Measurements from ENCODE around the gene INTU. TPM values are rescaled to one million over a fixed set of nuclear protein-coding genes. Genes with fewer than 3 reads are reported as not detected.

Gene INTU
- total RNA-seq, 2 experiments from 2014 or later: 0.12 to 0.52 TPM

DNA sequence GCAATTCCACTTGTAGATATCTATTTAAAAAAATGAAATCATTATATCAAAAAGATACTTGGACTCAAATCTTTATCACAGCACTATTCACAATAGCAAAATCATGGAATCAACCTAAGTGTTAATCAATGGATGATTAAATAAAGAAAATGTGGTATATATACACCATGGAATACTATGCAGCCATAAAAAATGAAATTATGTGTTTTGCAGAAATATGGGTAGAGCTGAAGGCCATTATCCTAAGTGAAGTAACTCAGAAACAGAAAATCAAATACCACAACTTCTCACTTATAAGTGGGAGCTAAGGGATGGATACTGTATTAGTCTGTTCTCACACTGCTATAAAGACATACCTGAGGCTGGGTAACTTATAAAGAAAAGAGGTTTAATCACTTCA is 14.3 kb upstream of the INTU start:
- no peak overlapping the region for H3K4me3 Mint-ChIP-seq
- intact Hi-C loops (cut with micrococcal nuclease): no loop called here
- peaks cover 4% of the 10 kb centered on the region for H3K9me3 Mint-ChIP-seq
- CTCF ChIA-PET: no interaction called here
- no peaks in the 10 kb centered on the region for H3K36me3 Mint-ChIP-seq (ENCODE audit: low read depth)
- H3K27me3 Mint-ChIP-seq (ENCODE audit: low read depth): peaks cover 31% of the 10 kb centered on the region
- H3K4me1 Mint-ChIP-seq (ENCODE audit: low read depth): peaks cover 2% of the 10 kb centered on the region
- no peak for DNase-seq
- no peak overlapping the region for H3K27ac Mint-ChIP-seq

DNA sequence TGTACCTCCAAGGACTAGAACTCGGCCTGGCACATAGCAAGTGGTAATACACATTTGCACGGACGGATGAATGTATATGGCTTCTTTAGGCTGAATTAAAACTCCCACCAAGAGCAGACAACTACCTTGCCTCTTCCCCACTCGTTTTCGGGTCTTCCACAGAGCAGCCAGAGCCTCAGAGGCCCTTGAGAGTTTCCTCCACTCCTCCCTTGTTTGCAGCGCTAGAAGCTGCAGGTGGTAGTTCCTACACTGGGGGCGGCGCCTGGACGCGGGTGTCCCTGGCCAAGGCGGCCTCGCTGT is 10.2 kb upstream of the INTU start:
- no peak for DNase-seq
- Mint-ChIP-seq H3K4me3 (no peak overlapping the region), H3K36me3 (ENCODE audit: low read depth) (no peaks in the 10 kb centered on the region), H3K9me3 (peaks cover 4% of the 10 kb centered on the region), H3K4me1 (ENCODE audit: low read depth) (peaks cover 8% of the 10 kb centered on the region), H3K27me3 (ENCODE audit: low read depth) (peaks cover 35% of the 10 kb centered on the region), H3K27ac (no peak overlapping the region)
- CTCF ChIA-PET: interaction anchor here (0.7 kb wide), 1 partner anchor 198 kb away, joined by 3 read pairs; no protein-coding TSS in a partner anchor
- intact Hi-C loops (cut with micrococcal nuclease): no loop called here

DNA sequence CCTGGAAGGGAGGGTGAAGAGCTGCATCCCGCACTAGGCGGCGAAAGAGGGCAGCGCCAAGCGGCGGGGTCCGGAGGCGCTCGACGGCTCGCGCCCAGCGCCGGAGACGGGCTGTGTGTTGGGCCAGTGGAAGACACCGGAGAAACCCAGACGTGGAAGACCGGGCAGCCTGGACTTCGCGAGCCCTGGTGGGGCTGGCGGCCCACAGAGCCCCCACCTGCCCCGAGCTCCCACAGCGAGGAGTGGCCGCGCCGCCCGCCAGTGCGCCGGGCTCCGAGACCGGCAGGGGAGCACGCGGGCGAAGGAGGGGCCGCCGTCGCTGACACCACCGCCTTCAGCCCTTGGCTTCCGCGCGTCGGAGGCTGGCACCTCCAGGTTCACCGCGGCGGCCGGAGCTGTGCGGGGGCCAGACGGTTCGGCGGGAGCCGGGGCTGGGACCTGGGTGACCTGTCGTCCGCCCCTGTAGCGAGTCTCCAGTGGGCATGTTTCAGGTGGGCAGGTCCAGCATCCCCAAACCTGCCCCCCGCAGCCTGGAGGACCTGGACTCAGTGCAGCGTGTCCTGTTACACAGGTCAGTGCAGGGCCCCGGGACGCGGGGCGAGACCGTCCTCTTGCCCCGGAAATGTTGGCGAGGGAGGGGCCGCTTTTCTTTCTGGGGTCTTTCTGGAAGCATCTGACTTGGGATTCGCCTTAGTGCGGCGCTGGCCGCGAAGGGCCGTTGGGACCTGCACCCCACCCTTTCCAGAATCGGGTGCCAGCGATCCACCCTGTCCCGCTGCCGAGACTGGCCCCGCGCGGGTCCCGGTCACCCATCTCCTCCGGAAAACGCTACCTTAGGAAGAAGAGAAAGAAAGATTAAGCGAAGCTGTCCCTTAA is 9.6 kb upstream of the INTU start:
- Mint-ChIP-seq H3K36me3 (ENCODE audit: low read depth) (no peaks in the 10 kb centered on the region), H3K27ac (no peak overlapping the region), H3K4me1 (ENCODE audit: low read depth) (peaks cover 8% of the 10 kb centered on the region), H3K9me3 (peaks cover 4% of the 10 kb centered on the region), H3K4me3 (peak overlapping the region; percentile 52), H3K27me3 (ENCODE audit: low read depth) (peaks cover 32% of the 10 kb centered on the region)
- intact Hi-C loops (cut with micrococcal nuclease): no loop called here
- CTCF ChIA-PET: interaction anchor here (0.7 kb wide), 1 partner anchor 197 kb away, joined by 3 read pairs; no protein-coding TSS in a partner anchor
- DNase-seq: no peak

DNA sequence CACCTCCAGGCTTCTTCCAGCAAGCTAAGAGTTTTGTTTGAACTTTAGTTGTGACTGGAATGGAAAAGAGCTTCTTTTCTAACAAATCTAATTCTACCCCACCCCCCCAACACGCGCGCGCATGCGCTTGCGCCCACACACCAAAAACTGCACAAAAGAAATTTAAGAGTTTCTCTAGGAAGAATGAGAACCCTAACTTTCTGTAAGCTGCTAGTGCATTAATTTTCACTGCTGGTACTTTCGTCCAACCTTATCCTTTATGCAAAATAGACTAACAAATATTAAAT is 9.0 kb upstream of the INTU start:
- Mint-ChIP-seq H3K4me3 (peak overlapping the region; percentile 52), H3K36me3 (ENCODE audit: low read depth) (no peaks in the 10 kb centered on the region), H3K27me3 (ENCODE audit: low read depth) (peaks cover 36% of the 10 kb centered on the region), H3K27ac (no peak overlapping the region), H3K4me1 (ENCODE audit: low read depth) (peaks cover 8% of the 10 kb centered on the region), H3K9me3 (peaks cover 2% of the 10 kb centered on the region)
- DNase-seq: no peak
- CTCF ChIA-PET: no interaction called here
- intact Hi-C loops (cut with micrococcal nuclease): no loop called here

DNA sequence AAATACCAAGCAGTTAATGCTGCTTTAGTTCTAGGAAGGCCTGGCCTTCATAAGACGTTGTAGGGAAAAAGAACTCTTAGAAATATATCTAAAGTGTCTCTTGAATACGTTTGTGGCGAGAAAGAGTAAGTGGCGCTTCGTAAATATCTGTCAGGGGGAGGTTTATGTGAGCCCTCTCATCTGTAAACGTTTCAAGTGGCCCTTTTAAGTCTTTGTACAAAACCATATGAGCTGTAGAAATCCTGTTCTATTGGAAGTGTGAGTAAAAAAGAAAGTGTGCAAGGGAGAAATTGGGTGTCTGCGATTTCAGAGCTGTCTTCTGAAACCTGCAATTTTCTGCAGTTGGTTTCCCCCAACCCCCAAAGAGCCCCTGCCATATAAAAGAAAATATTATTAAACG is 8.6 kb upstream of the INTU start:
- Mint-ChIP-seq H3K27ac (no peak overlapping the region), H3K27me3 (ENCODE audit: low read depth) (peaks cover 33% of the 10 kb centered on the region), H3K36me3 (ENCODE audit: low read depth) (no peaks in the 10 kb centered on the region), H3K4me1 (ENCODE audit: low read depth) (peaks cover 8% of the 10 kb centered on the region), H3K9me3 (no peaks in the 10 kb centered on the region), H3K4me3 (no peak overlapping the region)
- CTCF ChIA-PET: interaction anchor here (0.7 kb wide), 1 partner anchor 81 kb away, joined by 3 read pairs; no protein-coding TSS in a partner anchor
- DNase-seq: no peak
- intact Hi-C loops (cut with micrococcal nuclease): no loop called here

DNA sequence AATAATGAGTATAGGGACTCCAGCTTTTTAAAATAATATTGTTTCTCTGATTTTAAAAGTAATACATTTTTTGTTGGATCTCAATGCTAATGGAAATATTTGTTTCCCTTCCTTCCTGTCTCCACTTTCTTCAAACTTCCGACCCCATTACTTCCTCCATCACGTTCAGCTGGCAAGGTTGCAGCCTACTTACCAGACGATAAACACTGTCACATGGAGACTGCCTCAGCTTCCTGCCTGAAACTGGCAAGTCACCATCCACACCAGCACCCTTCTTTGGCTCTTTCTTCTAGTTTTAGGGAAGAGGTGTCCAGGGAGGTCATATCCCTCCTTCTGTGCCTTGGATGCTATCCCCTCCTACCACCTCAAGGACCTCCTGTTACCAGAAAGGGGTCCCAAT is 3.4 kb upstream of the INTU start:
- intact Hi-C loops (cut with micrococcal nuclease): no loop called here
- Mint-ChIP-seq H3K4me1 (ENCODE audit: low read depth) (peaks cover 12% of the 10 kb centered on the region), H3K4me3 (no peak overlapping the region), H3K36me3 (ENCODE audit: low read depth) (no peaks in the 10 kb centered on the region), H3K27me3 (ENCODE audit: low read depth) (peaks cover 37% of the 10 kb centered on the region), H3K27ac (no peak overlapping the region), H3K9me3 (no peaks in the 10 kb centered on the region)
- no peak for DNase-seq
- CTCF ChIA-PET: no interaction called here

DNA sequence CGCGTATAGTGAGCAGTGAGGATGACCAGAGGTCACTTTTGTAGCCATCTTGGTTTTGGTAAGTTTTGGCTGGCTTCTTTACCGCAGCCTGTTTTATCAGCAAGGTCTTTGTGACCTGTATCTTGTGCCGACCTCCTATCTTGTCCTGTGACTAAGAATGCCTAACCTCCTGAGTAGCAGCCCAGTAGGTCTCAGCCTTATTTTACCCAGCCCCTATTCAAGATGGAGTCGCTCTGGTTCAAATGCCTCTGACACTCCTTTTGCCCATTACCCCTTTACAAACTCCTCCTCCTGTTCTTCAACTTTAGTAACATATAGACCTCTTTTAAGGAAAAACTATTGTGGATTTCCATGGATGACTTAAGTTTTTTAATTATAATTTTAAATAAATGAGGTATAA is 2.6 kb upstream of the INTU start:
- H3K9me3 Mint-ChIP-seq: no peaks in the 10 kb centered on the region
- H3K4me1 Mint-ChIP-seq (ENCODE audit: low read depth): peaks cover 12% of the 10 kb centered on the region
- H3K36me3 Mint-ChIP-seq (ENCODE audit: low read depth): no peaks in the 10 kb centered on the region
- no peak overlapping the region for H3K4me3 Mint-ChIP-seq
- intact Hi-C loops (cut with micrococcal nuclease): no loop called here
- peaks cover 41% of the 10 kb centered on the region for H3K27me3 Mint-ChIP-seq (ENCODE audit: low read depth)
- CTCF ChIA-PET: no interaction called here
- DNase-seq: no peak
- H3K27ac Mint-ChIP-seq: no peak overlapping the region

DNA sequence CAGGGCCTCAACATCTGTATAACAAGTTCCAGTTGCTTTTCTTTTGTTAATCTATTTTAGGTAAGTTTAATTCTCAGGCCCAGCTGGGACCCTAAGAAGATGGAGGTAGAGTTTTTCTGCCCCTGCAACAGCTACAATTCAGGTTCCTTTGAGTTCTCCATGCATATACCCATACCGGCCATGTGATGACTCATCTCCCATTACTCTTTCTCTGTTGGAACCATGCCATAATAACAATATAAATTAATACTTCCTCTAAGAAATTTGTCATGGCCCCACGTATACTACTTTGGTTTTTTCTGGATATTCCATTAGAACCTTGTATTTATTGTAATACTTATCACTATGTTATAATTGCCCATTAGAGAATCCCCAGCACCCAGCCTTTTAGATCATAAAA is 1.3 kb upstream of the INTU start:
- H3K4me3 Mint-ChIP-seq: no peak overlapping the region
- peaks cover 12% of the 10 kb centered on the region for H3K4me1 Mint-ChIP-seq (ENCODE audit: low read depth)
- intact Hi-C loops (cut with micrococcal nuclease): no loop called here
- CTCF ChIA-PET: no interaction called here
- DNase-seq: no peak
- peaks cover 47% of the 10 kb centered on the region for H3K27me3 Mint-ChIP-seq (ENCODE audit: low read depth)
- H3K36me3 Mint-ChIP-seq (ENCODE audit: low read depth): no peaks in the 10 kb centered on the region
- no peaks in the 10 kb centered on the region for H3K9me3 Mint-ChIP-seq
- H3K27ac Mint-ChIP-seq: no peak overlapping the region

DNA sequence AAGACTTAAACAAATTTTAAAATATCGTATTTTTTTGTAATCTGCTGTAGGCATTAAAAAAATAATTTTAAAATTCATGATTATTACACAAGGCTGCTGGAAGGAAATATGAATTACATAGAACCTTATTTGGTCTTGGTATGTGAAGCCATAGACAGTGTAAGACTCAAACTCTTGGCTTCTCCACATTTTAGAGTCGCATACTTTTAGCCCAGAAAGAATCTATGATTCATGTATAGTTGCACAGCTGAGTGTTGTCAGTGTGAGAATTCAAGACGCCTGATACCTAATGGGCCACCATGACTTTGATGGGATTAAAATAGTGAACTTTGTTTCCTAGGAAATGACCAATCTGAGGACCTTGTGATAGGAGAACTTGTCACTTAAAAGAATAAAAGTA is 1.4 kb downstream of the INTU start:
- H3K27me3 Mint-ChIP-seq (ENCODE audit: low read depth): peaks cover 44% of the 10 kb centered on the region
- CTCF ChIA-PET: no interaction called here
- no peak overlapping the region for H3K4me3 Mint-ChIP-seq
- no peak overlapping the region for H3K27ac Mint-ChIP-seq
- no peaks in the 10 kb centered on the region for H3K9me3 Mint-ChIP-seq
- H3K36me3 Mint-ChIP-seq (ENCODE audit: low read depth): no peaks in the 10 kb centered on the region
- peaks cover 12% of the 10 kb centered on the region for H3K4me1 Mint-ChIP-seq (ENCODE audit: low read depth)
- no peak for DNase-seq
- intact Hi-C loops (cut with micrococcal nuclease): no loop called here

DNA sequence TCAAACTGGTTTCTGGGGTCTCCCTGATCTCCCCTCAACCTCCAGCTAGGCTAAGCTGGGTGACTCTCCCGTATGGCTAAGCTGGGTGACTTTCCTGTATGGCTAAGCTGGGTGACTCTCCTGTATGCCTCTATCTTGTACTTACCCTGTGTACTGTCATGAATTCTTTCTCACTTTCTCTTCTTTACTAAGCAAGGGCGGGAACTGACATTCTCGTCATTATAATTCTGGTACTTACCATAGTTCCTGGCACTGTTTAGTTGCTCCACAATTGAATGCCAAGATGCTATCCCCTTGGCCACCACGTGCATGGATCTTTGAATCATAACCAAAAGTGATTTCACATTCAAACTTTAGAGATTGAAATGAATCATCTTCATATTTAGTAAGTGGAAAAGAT is 8.8 kb downstream of the INTU start:
- CTCF ChIA-PET: no interaction called here

DNA sequence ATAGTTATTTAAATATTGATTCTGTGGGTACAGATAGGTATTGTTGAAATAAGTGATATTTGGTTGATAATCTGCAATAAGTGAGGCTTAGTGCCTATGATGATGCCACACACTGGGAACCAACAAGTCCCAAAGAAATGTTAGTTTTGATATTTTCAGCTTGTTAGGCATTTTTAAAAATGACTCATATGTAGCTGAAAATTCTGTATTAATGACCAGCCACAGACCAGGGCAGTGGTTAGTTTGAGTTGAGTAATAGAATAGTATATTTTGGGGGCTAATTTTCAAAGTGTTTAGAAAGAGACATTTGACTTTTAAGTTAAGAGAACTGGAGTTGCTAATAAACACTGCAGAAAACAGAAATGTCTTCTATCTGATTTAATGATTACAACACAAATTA is 9.4 kb downstream of the INTU start:
- DNase-seq: no peak
- H3K9me3 Mint-ChIP-seq: no peaks in the 10 kb centered on the region
- no peaks in the 10 kb centered on the region for H3K4me1 Mint-ChIP-seq (ENCODE audit: low read depth)
- H3K27me3 Mint-ChIP-seq (ENCODE audit: low read depth): peaks cover 10% of the 10 kb centered on the region
- no peak overlapping the region for H3K4me3 Mint-ChIP-seq
- H3K27ac Mint-ChIP-seq: no peak overlapping the region
- H3K36me3 Mint-ChIP-seq (ENCODE audit: low read depth): no peaks in the 10 kb centered on the region
- CTCF ChIA-PET: no interaction called here
- intact Hi-C loops (cut with micrococcal nuclease): no loop called here

More for the DNA sequence above, 8.8 kb downstream of the INTU start:
- no peak for DNase-seq
- Mint-ChIP-seq H3K27me3 (ENCODE audit: low read depth) (peaks cover 13% of the 10 kb centered on the region), H3K9me3 (no peaks in the 10 kb centered on the region), H3K4me1 (ENCODE audit: low read depth) (no peaks in the 10 kb centered on the region), H3K36me3 (ENCODE audit: low read depth) (no peaks in the 10 kb centered on the region), H3K27ac (no peak overlapping the region), H3K4me3 (no peak overlapping the region)
- intact Hi-C loops (cut with micrococcal nuclease): no loop called here

DNA sequence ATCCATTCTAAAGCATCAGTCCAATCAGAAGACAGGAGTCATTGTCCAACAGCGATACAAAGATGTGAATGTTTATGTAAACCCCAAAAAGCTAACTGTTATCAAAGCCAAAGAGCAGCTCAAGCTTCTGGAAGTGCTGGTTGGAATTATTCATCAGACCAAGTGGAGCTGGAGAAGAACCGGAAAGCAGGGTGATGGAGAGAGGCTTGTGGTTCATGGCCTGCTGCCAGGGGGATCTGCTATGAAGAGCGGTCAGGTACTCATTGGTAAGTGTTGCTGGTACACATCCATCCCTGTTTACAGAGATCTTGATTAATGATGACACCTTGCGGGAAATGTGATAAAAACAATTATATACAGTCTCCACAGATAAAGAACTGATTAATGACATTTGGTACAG is 11.0 kb downstream of the INTU start:
- Mint-ChIP-seq H3K4me1 (ENCODE audit: low read depth) (no peaks in the 10 kb centered on the region), H3K36me3 (ENCODE audit: low read depth) (no peaks in the 10 kb centered on the region), H3K27ac (no peak overlapping the region), H3K27me3 (ENCODE audit: low read depth) (peaks cover 10% of the 10 kb centered on the region), H3K9me3 (no peaks in the 10 kb centered on the region), H3K4me3 (no peak overlapping the region)
- CTCF ChIA-PET: no interaction called here
- intact Hi-C loops (cut with micrococcal nuclease): no loop called here
- no peak for DNase-seq

DNA sequence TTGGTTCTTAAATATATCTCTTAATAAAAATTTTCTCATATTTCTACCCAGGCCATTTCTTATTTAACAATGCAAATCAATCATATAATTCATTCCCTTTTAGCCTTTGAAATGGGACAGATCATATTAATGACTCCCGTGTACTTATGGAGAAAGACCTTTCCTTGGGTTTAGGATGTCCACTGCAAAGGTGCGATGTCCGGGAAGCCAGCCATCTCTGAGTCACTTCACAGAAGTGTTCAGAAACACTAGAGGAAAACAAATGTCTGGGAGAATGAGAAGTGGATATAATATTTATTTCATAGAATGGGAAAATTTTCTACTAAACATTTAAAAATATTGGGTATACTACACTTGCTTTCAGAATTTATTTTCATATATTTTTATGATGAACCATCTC is 15.3 kb downstream of the INTU start:
- Mint-ChIP-seq H3K27me3 (ENCODE audit: low read depth) (peaks cover 7% of the 10 kb centered on the region), H3K27ac (no peak overlapping the region), H3K4me1 (ENCODE audit: low read depth) (no peaks in the 10 kb centered on the region), H3K36me3 (ENCODE audit: low read depth) (no peaks in the 10 kb centered on the region), H3K9me3 (no peaks in the 10 kb centered on the region), H3K4me3 (no peak overlapping the region)
- intact Hi-C loops (cut with micrococcal nuclease): no loop called here
- CTCF ChIA-PET: no interaction called here
- no peak for DNase-seq

Data from activated naive CD4-positive, alpha-beta T cell treated with anti-CD3 and anti-CD28 coated beads for 36 hours (primary cell).